ENCODE results near the gene BTBD3.

Gene BTBD3

DNA sequence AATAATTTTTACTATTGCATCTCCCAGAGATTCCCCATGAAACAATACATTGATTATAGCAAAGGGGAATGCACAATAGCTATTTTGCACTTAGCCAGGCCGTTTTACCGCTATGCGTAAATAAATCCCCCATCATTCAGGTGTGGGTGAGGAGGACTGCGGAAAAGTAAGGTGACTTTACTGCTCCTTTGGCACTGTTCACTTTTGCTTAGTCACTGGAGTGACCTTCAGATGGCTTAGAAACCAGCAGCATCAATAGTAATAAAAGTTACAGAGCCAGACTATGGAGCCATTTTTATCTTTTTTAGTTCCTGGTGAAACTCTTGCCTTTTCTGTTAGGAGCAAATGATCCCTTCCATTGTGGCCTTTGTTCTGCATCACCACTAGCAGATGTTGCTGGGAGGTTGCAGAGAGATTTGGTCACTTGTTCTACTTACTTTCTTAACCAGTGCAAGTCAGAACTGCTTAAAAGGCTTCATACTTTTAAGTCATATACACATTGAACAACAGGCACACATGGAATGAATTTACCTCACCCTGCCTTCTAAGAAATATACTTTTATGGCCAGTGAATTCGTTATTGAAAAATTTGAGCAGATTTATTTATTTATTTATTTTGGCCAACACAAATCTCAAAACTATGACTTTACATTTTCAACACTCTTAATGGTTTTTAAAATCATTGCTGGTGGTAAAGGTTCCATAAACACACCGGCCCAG is 12.1 kb upstream of the BTBD3 start:
- no peaks in the 10 kb centered on the region for H3K9me3 Mint-ChIP-seq (ENCODE audit: low read depth)
- H3K4me1 Mint-ChIP-seq (ENCODE audit: low read depth), result no peaks in the 10 kb centered on the region
- no peak overlapping the region for H3K27ac Mint-ChIP-seq
- no peaks in the 10 kb centered on the region for H3K27me3 Mint-ChIP-seq
- no peaks in the 10 kb centered on the region for H3K36me3 Mint-ChIP-seq
- H3K4me3 Mint-ChIP-seq, result no peak overlapping the region

DNA sequence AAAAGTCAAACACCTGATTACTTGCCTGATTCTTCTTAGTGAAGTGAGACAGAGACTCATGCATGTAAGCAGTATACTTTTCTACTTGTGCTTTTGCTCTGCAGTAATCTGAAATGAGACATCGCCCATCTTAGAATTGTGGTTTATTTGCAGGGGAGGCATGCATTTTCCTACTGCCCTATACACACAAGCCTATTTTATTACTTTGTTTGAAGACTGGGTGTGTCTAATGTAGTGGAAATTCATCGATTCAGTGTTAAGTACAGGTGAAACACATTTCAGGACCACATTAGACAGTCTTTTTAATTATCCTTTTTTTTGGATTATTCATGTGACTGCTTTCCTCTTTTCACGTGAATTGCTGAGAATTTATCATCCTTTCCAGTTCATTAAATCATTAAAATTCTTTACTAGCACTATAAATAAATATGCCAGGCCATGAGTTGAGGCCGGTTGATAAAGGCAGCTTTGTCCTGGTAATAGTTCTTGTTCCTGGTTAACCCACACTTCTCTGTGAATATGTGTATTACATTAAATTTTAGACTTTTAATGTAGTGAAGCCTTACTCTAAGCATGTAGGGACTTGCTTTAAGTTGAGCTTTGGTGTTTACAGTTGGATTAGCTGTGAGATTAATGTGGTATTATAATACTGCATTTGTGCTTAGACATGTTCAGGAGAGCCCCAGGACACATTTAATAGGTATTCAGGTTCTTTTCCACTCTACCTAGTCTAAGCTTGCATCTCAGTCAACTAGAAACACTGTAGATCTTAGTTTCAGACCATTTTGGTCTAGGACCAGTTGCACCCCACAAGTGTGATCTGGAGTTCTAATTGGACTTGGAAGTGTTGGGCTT is 10.8 kb upstream of the BTBD3 start:
- Mint-ChIP-seq H3K36me3 (no peaks in the 10 kb centered on the region), H3K27ac (no peak overlapping the region), H3K4me3 (no peak overlapping the region), H3K4me1 (ENCODE audit: low read depth) (no peaks in the 10 kb centered on the region), H3K9me3 (ENCODE audit: low read depth) (no peaks in the 10 kb centered on the region), H3K27me3 (no peaks in the 10 kb centered on the region)

DNA sequence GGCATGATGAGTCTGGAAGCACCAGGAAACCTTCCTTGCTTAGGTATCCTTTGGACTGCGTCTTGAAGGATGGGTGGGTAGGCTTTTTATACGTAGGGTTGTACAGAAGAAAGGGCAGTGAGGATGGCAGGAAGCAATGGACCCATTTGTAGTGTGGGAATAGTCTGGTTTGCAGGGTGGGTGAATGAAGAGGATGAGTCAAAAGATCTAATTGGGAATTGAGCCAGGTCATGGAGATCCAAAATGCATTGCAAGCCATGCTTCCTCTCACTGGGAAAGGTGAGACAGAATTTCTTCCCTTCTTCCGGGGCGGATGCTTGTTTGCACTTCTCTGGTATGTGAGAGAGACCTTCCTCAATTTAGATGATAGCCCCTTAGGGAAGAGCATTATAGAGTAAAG is 10.1 kb upstream of the BTBD3 start:
- Mint-ChIP-seq H3K9me3 (ENCODE audit: low read depth) (no peaks in the 10 kb centered on the region), H3K4me3 (no peak overlapping the region), H3K27ac (no peak overlapping the region), H3K36me3 (no peaks in the 10 kb centered on the region), H3K4me1 (ENCODE audit: low read depth) (no peaks in the 10 kb centered on the region), H3K27me3 (no peaks in the 10 kb centered on the region)

DNA sequence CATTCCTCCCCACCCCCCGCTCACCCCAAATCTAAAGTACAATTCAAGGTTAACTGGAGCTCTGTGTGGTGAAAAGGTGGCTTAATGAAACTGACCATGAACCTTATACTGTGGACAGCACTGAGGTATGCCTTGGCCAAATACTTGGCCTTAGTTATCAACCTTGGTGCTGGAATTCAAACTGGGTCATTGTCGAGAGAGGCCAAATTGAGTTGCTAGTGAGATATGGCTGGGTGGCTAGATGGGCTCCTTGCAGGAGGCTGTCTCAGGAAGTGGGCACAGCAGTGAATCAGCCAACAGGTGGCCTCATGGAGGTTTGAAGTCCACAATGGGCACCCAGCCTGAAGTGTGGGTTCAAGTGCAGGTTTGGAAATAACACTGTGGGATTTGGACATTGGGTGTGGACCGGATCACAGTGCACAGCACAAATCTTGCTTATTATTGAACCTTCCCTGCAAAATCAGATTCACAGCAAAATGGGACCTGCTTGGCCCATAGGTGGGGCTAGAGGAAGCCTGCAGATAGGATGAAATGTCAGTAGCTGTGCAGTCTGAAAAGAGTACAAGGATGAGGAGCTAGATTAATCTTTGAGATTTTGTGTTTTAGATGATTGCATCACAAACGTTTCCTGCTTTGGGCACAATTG is 5.6 kb upstream of the BTBD3 start:
- H3K36me3 Mint-ChIP-seq, result no peaks in the 10 kb centered on the region
- no peaks in the 10 kb centered on the region for H3K9me3 Mint-ChIP-seq (ENCODE audit: low read depth)
- H3K27me3 Mint-ChIP-seq, result no peaks in the 10 kb centered on the region
- no peak overlapping the region for H3K27ac Mint-ChIP-seq
- no peak overlapping the region for H3K4me3 Mint-ChIP-seq
- no peaks in the 10 kb centered on the region for H3K4me1 Mint-ChIP-seq (ENCODE audit: low read depth)

DNA sequence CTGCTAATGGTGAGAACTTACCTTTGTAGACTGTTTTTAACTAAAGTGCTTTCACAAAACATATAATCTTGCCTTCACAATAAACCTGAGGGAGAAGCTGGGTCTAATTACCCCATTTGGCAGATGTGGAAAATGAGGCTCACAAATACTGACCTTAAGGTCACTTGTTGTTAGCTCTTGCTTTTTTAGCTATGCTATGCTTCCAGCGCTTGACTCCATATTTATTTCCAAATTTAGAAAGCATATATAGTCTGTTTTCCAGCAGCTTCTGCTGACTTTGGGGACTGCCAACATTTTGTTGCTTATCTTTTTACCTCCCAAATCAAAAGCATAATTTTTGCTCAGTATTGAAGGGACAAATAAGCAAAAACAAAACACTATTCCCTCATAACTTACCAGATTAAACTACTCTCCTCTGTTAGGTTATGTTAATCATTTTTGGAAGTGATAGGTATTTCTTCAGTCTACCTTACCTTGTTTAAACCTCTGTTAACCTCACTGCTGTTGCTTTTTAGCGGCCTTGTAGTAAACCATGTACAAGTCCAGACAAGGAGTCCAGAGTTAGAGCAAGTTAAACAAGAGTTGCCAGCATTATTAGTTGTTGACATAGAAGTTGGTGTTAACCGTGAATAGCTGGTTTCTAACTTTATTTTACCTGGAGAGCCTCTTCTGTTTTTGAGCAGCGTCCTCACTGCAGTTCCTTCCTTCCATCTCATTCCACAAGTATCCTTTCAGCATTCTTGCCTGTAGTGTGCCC is 4.9 kb upstream of the BTBD3 start:
- no peaks in the 10 kb centered on the region for H3K27me3 Mint-ChIP-seq
- H3K36me3 Mint-ChIP-seq, result no peaks in the 10 kb centered on the region
- peaks cover 1% of the 10 kb centered on the region for H3K4me1 Mint-ChIP-seq (ENCODE audit: low read depth)
- no peaks in the 10 kb centered on the region for H3K9me3 Mint-ChIP-seq (ENCODE audit: low read depth)
- no peak overlapping the region for H3K27ac Mint-ChIP-seq
- no peak overlapping the region for H3K4me3 Mint-ChIP-seq

DNA sequence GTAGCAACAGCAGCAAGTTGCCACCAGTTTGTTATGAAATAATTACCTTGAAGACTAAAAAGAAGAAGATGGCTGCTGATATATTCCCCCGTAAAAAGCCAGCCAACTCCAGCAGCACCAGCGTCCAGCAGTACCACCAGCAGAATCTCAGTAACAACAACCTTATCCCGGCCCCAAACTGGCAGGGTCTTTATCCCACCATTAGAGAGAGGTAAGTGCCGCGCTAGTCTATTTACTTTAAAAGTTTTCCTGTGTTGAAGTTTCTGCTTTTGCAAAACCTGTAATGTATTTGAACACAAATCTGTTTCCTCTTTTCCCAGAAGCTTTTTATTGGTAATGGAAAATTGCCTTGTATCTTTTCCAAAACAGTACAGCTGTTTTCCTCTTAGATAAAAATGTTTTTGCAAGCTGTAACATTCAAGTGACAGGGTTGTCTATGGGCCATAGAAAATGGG is 725 bp downstream of the BTBD3 start:
- Mint-ChIP-seq H3K27ac (no peak overlapping the region), H3K4me1 (ENCODE audit: low read depth) (peaks cover 2% of the 10 kb centered on the region), H3K4me3 (no peak overlapping the region), H3K27me3 (no peaks in the 10 kb centered on the region), H3K9me3 (ENCODE audit: low read depth) (no peaks in the 10 kb centered on the region), H3K36me3 (no peaks in the 10 kb centered on the region)

DNA sequence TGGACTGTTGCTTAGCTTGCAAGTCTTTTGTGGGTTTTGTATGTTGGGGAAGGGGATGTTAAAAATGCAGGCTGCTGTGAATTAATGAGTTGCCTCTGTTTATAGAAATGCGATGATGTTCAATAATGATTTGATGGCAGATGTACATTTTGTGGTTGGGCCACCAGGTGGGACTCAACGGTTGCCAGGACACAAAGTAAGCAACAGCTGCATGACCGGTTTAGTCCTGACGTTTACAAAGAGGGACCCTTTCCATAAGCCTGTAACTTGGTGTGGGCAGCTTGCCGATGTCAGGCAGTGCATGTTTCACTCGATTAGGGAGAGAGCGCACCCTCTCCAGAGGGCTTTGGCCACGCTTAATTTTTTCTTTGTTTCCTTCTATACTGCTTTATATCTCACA is 1.3 kb downstream of the BTBD3 start:
- no peaks in the 10 kb centered on the region for H3K9me3 Mint-ChIP-seq (ENCODE audit: low read depth)
- no peak overlapping the region for H3K4me3 Mint-ChIP-seq
- peaks cover 2% of the 10 kb centered on the region for H3K4me1 Mint-ChIP-seq (ENCODE audit: low read depth)
- no peak overlapping the region for H3K27ac Mint-ChIP-seq
- H3K27me3 Mint-ChIP-seq, result no peaks in the 10 kb centered on the region
- no peaks in the 10 kb centered on the region for H3K36me3 Mint-ChIP-seq

DNA sequence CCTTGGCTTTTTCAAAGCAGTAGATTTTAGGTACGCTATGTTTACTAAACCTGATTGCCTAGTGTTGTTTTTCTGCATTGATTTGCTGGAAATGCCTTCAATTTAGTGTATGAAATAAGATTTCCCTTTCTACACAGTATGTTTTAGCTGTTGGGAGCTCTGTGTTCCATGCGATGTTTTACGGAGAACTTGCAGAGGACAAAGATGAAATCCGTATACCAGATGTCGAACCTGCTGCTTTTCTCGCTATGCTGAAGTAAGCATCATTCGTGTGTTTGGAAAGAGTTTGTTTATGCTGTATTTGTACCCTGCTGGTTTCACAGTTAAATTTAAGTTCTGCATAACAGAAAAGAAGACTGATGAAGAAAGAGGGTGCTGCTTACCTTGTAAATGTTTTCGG is 1.9 kb downstream of the BTBD3 start:
- Mint-ChIP-seq H3K4me3 (no peak overlapping the region), H3K27ac (no peak overlapping the region), H3K4me1 (ENCODE audit: low read depth) (peaks cover 2% of the 10 kb centered on the region), H3K27me3 (no peaks in the 10 kb centered on the region), H3K9me3 (ENCODE audit: low read depth) (no peaks in the 10 kb centered on the region), H3K36me3 (no peaks in the 10 kb centered on the region)

DNA sequence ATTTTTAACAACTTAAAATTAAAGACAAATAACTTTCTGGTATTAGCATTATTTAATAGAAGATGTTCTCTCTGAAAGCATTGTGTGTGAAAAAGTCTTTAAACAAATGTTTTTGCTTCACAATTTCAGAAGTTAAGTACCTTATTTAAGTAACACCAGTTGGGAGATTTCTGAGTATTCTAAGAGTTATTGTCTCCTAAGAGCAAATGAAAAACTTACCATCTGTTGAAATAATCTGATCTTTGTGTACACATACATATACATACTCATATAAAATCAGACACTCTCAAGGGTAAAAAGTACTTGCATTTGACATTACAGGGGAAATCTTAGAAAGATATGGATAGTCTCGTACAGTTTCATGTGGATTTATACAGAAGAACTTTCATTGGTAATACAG is 2.4 kb downstream of the BTBD3 start:
- Mint-ChIP-seq H3K4me1 (ENCODE audit: low read depth) (peaks cover 2% of the 10 kb centered on the region), H3K4me3 (no peak overlapping the region), H3K9me3 (ENCODE audit: low read depth) (no peaks in the 10 kb centered on the region), H3K36me3 (no peaks in the 10 kb centered on the region), H3K27me3 (no peaks in the 10 kb centered on the region), H3K27ac (no peak overlapping the region)

DNA sequence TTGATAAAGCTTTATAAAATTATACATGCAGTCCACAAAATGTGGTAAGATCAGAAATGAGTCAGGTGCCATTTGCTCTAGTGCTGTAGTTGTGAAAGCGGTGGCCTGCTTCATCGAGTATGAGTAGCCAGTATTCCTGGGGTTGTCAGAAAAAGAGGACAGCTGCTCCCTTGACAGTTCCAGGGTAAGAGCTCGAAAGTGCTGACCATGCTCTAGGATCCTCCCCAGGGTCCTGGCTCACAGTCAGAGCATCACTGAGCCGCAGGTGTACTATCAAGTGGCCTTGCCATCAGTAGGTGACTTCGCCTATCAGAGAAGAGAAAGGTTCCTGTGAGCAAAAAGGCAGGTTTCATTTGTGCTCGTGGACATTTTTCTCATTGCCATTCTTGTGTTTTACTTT is 3.6 kb downstream of the BTBD3 start:
- H3K36me3 Mint-ChIP-seq, result no peaks in the 10 kb centered on the region

DNA sequence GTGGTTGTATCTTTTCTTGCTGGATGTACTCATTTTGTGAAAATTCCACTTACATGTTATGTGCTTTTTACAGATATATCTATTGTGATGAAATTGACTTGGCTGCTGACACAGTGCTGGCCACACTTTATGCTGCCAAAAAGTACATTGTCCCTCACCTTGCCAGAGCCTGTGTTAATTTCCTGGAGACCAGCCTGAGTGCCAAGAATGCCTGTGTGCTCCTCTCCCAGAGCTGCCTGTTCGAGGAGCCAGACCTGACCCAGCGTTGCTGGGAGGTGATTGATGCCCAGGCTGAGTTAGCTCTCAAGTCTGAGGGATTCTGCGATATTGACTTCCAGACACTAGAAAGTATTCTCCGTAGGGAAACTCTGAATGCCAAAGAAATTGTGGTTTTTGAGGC is 4.9 kb downstream of the BTBD3 start:
- Mint-ChIP-seq H3K27me3 (no peaks in the 10 kb centered on the region), H3K27ac (no peak overlapping the region), H3K36me3 (no peaks in the 10 kb centered on the region), H3K9me3 (ENCODE audit: low read depth) (no peaks in the 10 kb centered on the region), H3K4me1 (ENCODE audit: low read depth) (peaks cover 2% of the 10 kb centered on the region), H3K4me3 (no peak overlapping the region)

More for the DNA sequence above, 3.6 kb downstream of the BTBD3 start:
- peaks cover 2% of the 10 kb centered on the region for H3K4me1 Mint-ChIP-seq (ENCODE audit: low read depth)
- no peaks in the 10 kb centered on the region for H3K9me3 Mint-ChIP-seq (ENCODE audit: low read depth)
- no peak overlapping the region for H3K27ac Mint-ChIP-seq
- no peak overlapping the region for H3K4me3 Mint-ChIP-seq
- no peaks in the 10 kb centered on the region for H3K27me3 Mint-ChIP-seq

DNA sequence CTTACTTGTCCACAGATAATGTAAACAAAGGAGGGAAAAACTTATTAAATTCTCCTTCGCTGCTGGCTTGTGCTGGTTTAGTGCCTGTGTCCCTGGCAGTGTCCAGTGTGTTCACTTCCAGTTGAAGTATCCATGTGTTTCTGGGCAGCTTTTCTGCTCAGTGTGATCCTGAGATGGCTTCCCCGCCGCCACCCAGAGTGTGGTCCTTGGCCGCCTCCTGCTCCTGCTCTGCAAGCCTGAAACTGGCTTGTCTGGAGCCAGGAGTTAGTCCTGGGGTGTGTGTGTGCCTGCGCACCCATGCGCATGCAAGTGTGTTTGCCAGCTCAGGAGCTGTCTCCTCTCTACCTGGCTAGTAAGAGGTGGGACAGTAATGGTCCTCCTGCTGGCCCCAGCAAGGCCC is 7.2 kb downstream of the BTBD3 start:
- Mint-ChIP-seq H3K27me3 (no peaks in the 10 kb centered on the region), H3K27ac (no peak overlapping the region), H3K4me3 (no peak overlapping the region), H3K36me3 (no peaks in the 10 kb centered on the region), H3K9me3 (ENCODE audit: low read depth) (no peaks in the 10 kb centered on the region), H3K4me1 (ENCODE audit: low read depth) (no peaks in the 10 kb centered on the region)

DNA sequence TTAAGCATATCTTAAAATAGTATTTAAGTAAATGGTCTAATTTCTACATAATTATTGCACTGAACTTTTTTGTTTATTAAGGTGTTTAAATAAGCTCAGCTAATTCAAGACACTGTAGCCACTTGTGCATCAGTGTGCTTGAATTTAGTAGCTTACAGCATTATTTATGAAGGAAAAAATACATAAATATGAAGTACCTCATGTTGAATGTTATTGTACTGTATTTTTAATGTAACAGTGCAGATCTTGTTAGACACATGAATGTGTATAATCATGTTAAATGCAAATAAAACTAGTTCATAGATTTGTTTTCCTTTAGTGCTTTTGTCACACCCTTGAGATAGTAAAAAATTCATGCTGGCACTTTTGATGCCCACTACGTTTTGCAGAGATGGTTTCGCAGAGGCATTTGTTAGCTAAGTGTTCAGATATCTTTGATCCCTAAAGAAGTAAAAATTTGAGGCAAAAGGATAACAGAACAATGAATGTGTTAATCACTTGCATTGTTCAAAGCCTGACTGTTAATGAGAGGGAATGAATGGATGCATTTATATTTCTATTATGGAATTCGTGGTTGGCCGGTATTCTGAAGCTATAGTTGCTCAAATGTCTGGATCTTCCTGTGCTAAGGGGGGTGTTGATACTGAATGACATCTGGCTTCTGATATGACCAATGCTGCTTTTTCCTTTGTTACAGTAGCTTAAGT is 8.8 kb downstream of the BTBD3 start:
- Mint-ChIP-seq H3K27ac (no peak overlapping the region), H3K4me1 (ENCODE audit: low read depth) (no peaks in the 10 kb centered on the region), H3K27me3 (no peaks in the 10 kb centered on the region), H3K9me3 (ENCODE audit: low read depth) (no peaks in the 10 kb centered on the region), H3K4me3 (no peak overlapping the region), H3K36me3 (no peaks in the 10 kb centered on the region)

DNA sequence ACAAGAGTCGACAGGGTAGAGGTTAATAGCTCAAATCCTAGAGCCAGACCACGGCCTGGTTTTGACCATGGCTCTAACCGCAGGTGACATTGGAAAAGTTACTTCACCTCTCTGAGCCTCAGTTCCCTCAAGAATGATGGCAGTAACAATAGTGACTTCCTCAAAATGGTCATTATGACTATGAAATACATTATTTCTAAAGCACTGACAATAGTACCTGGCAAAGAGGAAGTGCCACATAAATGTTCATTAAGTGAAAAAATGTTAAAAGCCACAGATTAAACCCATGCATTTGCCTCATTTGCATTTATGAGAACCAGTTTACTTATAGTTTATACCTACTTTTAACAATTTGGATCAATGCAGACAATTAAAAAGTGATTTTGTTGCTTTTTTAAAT is 12.3 kb downstream of the BTBD3 start:
- Mint-ChIP-seq H3K4me1 (ENCODE audit: low read depth) (no peaks in the 10 kb centered on the region), H3K27ac (no peak overlapping the region), H3K27me3 (no peaks in the 10 kb centered on the region), H3K4me3 (no peak overlapping the region), H3K9me3 (ENCODE audit: low read depth) (no peaks in the 10 kb centered on the region), H3K36me3 (no peaks in the 10 kb centered on the region)
